Measurements from ENCODE around the gene TAGLN. TPM values are rescaled to one million over a fixed set of nuclear protein-coding genes. Genes with fewer than 3 reads are reported as not detected.

TAGLN gene
- total RNA-seq, 4 donors from 2014 or later = 190 to 216 (median 199) TPM

DNA sequence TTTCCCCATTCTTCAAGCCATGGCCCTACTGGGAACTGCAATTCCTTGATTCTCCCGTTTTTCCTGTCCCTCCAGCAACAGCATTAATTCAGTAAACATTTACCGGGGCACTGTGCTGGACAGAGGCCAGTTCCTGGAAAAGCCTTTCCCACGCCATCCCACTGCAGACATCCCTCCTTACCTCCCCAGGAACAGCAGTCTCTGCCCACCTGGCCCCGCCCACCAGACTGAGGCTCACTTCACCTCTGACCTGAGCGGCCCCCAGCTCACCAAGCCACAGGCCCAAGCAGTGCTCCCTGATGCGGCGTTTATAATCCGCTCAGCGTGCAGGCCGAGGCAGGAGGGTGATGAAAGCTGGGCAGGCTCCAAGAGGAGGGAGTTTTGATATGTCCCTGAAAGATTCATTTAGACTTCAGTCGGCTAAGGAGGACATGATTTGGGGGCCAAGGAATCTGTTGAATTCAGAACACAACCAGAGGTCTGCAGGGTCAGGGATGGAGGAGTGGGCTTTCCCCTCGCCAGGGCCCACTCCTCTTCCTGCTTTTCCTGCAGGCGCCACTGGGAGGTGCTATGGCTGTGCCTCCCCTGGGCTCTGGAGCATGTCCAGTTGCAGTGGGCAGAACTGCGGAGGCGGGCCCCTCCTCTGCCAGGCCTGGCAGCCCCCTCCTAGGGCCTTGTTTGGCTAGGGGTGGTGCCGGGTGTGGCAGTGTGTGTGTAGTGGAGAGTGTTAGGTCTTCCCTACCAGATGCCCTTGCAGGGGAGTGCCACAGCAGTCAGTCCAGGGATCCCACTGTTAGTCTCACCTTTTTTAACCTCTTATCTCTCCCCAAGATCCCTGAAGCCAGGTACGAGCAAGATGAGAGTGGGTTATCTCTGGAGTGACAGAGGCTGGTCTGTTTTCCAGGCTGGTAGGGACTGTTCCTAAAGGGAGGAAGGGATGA lies 1.4 kb upstream of the TAGLN start:
- no peak for DNase-seq (ENCODE audit: low spot score in 2 of 2)
- no peaks in the 10 kb centered on the region for H3K27me3 ChIP-seq
- no peak for TF ChIP-seq POLR2AphosphoS5 (IDR thresholded peaks at IDR 0.05)
- no peak for TF ChIP-seq POLR2A (IDR thresholded peaks at IDR 0.05)
- no peak for TF ChIP-seq EP300 (IDR thresholded peaks at IDR 0.05)
- TF ChIP-seq, protein P1, sequence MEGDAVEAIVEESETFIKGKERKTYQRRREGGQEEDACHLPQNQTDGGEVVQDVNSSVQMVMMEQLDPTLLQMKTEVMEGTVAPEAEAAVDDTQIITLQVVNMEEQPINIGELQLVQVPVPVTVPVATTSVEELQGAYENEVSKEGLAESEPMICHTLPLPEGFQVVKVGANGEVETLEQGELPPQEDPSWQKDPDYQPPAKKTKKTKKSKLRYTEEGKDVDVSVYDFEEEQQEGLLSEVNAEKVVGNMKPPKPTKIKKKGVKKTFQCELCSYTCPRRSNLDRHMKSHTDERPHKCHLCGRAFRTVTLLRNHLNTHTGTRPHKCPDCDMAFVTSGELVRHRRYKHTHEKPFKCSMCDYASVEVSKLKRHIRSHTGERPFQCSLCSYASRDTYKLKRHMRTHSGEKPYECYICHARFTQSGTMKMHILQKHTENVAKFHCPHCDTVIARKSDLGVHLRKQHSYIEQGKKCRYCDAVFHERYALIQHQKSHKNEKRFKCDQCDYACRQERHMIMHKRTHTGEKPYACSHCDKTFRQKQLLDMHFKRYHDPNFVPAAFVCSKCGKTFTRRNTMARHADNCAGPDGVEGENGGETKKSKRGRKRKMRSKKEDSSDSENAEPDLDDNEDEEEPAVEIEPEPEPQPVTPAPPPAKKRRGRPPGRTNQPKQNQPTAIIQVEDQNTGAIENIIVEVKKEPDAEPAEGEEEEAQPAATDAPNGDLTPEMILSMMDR (IDR thresholded peaks at IDR 0.05) = no peak
- H3K4me1 ChIP-seq = peaks cover 22% of the 10 kb centered on the region
- no peaks in the 10 kb centered on the region for H3K9me3 ChIP-seq
- 71% methylated on average over 14 of the region's 17 CpGs for WGBS
- peak overlapping the region; percentile 55 for H3K27ac ChIP-seq
- peak overlapping the region; percentile 40 for H3K4me3 ChIP-seq
- H3K36me3 ChIP-seq = peaks cover 45% of the 10 kb centered on the region

- no peak for TF ChIP-seq POLR2AphosphoS5 (IDR thresholded peaks at IDR 0.05)
- no peak for TF ChIP-seq POLR2A (IDR thresholded peaks at IDR 0.05)
- TF ChIP-seq EP300 (IDR thresholded peaks at IDR 0.05) = no peak
- TF ChIP-seq, protein P1 (IDR thresholded peaks at IDR 0.05) = no peak
- peak overlapping the region; percentile 55 for H3K27ac ChIP-seq
- H3K4me3 ChIP-seq = peak overlapping the region; percentile 40
- H3K27me3 ChIP-seq = no peaks in the 10 kb centered on the region
- peaks cover 42% of the 10 kb centered on the region for H3K36me3 ChIP-seq
- H3K4me1 ChIP-seq = peaks cover 21% of the 10 kb centered on the region
- DNase-seq (ENCODE audit: low spot score in 2 of 2) = no peak
- 72% methylated on average over 4 of the region's 4 CpGs for WGBS
- no peaks in the 10 kb centered on the region for H3K9me3 ChIP-seq
Measured at GRCh38 chr11:117198613-117199012, 557 bp upstream of the TAGLN start.

GRCh38 chr11:117199916-117200812 lies 994 bp downstream of the TAGLN start:
- Histone ChIP-seq H3K36me3 (peaks cover 47% of the 10 kb centered on the region), H3K27ac (peak overlapping the region; percentile 76), H3K4me3 (peak overlapping the region; percentile 40), H3K27me3 (no peaks in the 10 kb centered on the region), H3K9me3 (no peaks in the 10 kb centered on the region), H3K4me1 (peaks cover 21% of the 10 kb centered on the region)
- TF ChIP-seq POLR2AphosphoS5 (IDR thresholded peaks at IDR 0.05) = no peak
- no peak for TF ChIP-seq POLR2A (IDR thresholded peaks at IDR 0.05)
- no peak for TF ChIP-seq EP300 (IDR thresholded peaks at IDR 0.05)
- TF ChIP-seq, protein P1 (IDR thresholded peaks at IDR 0.05) = no peak
- WGBS = 73% methylated on average over 10 of the region's 13 CpGs
- no peak for DNase-seq (ENCODE audit: low spot score in 2 of 2)

DNA sequence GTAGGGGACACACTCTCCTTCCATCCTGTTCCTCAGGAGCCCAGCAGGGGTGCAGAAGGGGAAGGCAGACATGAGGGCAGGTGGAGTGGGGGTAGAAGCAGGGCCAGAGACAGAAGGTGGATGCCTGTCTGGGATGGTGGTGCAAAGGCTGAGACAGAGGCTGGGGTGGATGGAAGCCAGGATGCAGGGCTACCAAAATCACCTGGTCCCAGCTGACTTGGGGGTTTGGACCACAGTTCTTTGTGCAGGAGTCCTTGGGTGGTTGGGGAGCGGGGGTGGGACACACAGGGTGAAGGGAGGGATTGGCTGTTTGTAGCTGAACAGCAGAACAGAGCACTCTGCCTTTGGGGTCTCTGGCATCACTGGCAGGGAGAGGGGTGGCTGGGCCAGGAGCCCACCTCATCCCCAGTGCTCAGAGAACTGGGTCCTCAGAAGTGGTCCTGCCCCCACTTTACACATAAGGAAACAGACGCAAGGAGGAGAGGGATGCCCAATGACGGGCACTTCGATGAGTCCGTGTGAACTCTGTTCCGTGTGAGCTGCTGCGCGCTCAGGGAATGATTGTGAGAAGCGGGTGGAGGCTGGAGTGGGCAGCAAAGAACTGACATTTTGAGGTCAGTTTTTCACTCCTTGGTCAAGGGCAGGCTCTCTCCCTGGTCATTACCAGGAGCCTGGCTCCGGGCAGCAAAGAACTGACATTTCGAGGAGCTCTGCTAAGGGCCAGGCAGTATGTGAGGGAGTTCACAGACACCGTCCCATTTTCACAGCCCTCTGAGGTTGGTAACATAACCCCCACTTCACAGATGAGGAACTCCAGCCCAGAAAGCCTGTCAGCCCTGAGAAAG lies 1.9 kb downstream of the TAGLN start:
- DNase-seq (ENCODE audit: low spot score in 2 of 2) = no peak
- no peaks in the 10 kb centered on the region for H3K27me3 ChIP-seq
- peaks cover 46% of the 10 kb centered on the region for H3K36me3 ChIP-seq
- peak overlapping the region; percentile 76 for H3K27ac ChIP-seq
- no peak for TF ChIP-seq POLR2AphosphoS5 (IDR thresholded peaks at IDR 0.05)
- TF ChIP-seq, protein P1 (IDR thresholded peaks at IDR 0.05) = no peak
- TF ChIP-seq POLR2A (IDR thresholded peaks at IDR 0.05) = no peak
- no peak for TF ChIP-seq EP300 (IDR thresholded peaks at IDR 0.05)
- 86% methylated on average over 12 of the region's 12 CpGs for WGBS
- peaks cover 21% of the 10 kb centered on the region for H3K4me1 ChIP-seq
- peak overlapping the region; percentile 40 for H3K4me3 ChIP-seq
- H3K9me3 ChIP-seq = no peaks in the 10 kb centered on the region

Data from suprapubic skin (tissue), 4 donors.